HG02938 (cell line): ENCODE measurements around the gene PDC.
A peak's percentile ranks its signal among the peaks of the same experiment; 100 is the strongest.

Experiments used
- ATAC-seq: cut with Tn5 transposase; IDR thresholded peaks from one replicate; pipeline ENCODE4 v1.9.1; 2021; ENCODE audit warnings: mild to moderate bottlenecking, moderate library complexity; ENCODE audit not compliant: unreplicated experiment

Gene PDC

GRCh38 chr1:186461014-186461413 lies at the start of gene PDC:
Gene PDC, minus strand, starts transcription at chr1:186461114. Its CDS starts 11,655 bp downstream, at chr1:186449459.
- ATAC-seq = no peak

- no peak for ATAC-seq
Observed at GRCh38 chr1:186503190-186503589, 42.3 kb upstream of the PDC start.

- no peak for ATAC-seq
Observed at GRCh38 chr1:186502087-186502486, 41.2 kb upstream of the PDC start.

- no peak for ATAC-seq
Observed at GRCh38 chr1:186500804-186501203, 39.9 kb upstream of the PDC start.

- ATAC-seq = no peak
Observed at GRCh38 chr1:186499571-186499970, 38.7 kb upstream of the PDC start.

GRCh38 chr1:186498695-186499389 lies 37.9 kb upstream of the PDC start:
- no peak for ATAC-seq

GRCh38 chr1:186498071-186498470 lies 37.2 kb upstream of the PDC start:
- no peak for ATAC-seq

GRCh38 chr1:186497651-186498050 lies 36.7 kb upstream of the PDC start:
- ATAC-seq = peak; percentile 44

GRCh38 chr1:186496171-186496851 lies 35.4 kb upstream of the PDC start:
- no peak for ATAC-seq

GRCh38 chr1:186494832-186495271 lies 33.9 kb upstream of the PDC start:
- ATAC-seq = peak; percentile 58

- ATAC-seq = no peak
Observed at GRCh38 chr1:186492531-186493291, 31.8 kb upstream of the PDC start.

- ATAC-seq = no peak
Observed at GRCh38 chr1:186491336-186491735, 30.4 kb upstream of the PDC start.

- ATAC-seq = no peak
Observed at GRCh38 chr1:186487163-186487562, 26.2 kb upstream of the PDC start.

GRCh38 chr1:186486061-186486460 lies 25.1 kb upstream of the PDC start:
- no peak for ATAC-seq

- no peak for ATAC-seq
Observed at GRCh38 chr1:186483561-186483960, 22.6 kb upstream of the PDC start.

- peak; percentile 83 for ATAC-seq
Observed at GRCh38 chr1:186482661-186483255, 21.8 kb upstream of the PDC start.

- no peak for ATAC-seq
Observed at GRCh38 chr1:186481303-186481888, 20.5 kb upstream of the PDC start.

GRCh38 chr1:186479162-186479561 lies 18.2 kb upstream of the PDC start:
- no peak for ATAC-seq

- no peak for ATAC-seq
Observed at GRCh38 chr1:186476264-186477040, 15.5 kb upstream of the PDC start.

GRCh38 chr1:186474208-186474607 lies 13.3 kb upstream of the PDC start:
- ATAC-seq = no peak
